Fibroblast of skin of left biceps (primary cell): Measurements from ENCODE around the gene VIP.
A peak's percentile ranks its signal among the peaks of the same experiment; 100 is the strongest.
"Not testable (repeated sequence)": the region's sequence is repeated elsewhere in the genome, so short reads cannot be mapped to it uniquely, and the experiment has no call there.

ENCODE experiments used
- DNase-seq, 2 experiments: peaks; one replicate each; pipeline ENCODE4 v3.0.0-alpha.2; 2013; ENCODE audit warnings: low read depth in 2 of 2

The VIP gene

GRCh38 chr6:152750694-152751093, at the start of gene VIP:
TSS of gene VIP (plus strand) at chr6:152750797. CDS start at chr6:152752178, 1,381 bp downstream.
- DNase-seq, result peak in 1 of 2 experiments; percentile 1

GRCh38 chr6:152701081-152701862, 49.3 kb upstream of the VIP start:
- DNase-seq, result no peak

GRCh38 chr6:152701863-152702401, 48.7 kb upstream of the VIP start:
- no peak for DNase-seq

GRCh38 chr6:152703750-152704149, 46.8 kb upstream of the VIP start:
- DNase-seq, result not testable (repeated sequence)

GRCh38 chr6:152705327-152705726, 45.3 kb upstream of the VIP start:
- no peak for DNase-seq

- no peak for DNase-seq
Measured at GRCh38 chr6:152716322-152716721, 34.3 kb upstream of the VIP start.

GRCh38 chr6:152720974-152721373, 29.6 kb upstream of the VIP start:
- DNase-seq, result no peak

GRCh38 chr6:152721956-152722355, 28.6 kb upstream of the VIP start:
- DNase-seq, result no peak

- peak; percentile 39 to 50 for DNase-seq
Measured at GRCh38 chr6:152723398-152723797, 27.2 kb upstream of the VIP start.

- no peak for DNase-seq
Measured at GRCh38 chr6:152726313-152726712, 24.3 kb upstream of the VIP start.

GRCh38 chr6:152727507-152727906, 23.1 kb upstream of the VIP start:
- DNase-seq, result no peak

- no peak for DNase-seq
Measured at GRCh38 chr6:152734630-152735029, 16.0 kb upstream of the VIP start.

GRCh38 chr6:152736687-152737273, 13.8 kb upstream of the VIP start:
- no peak for DNase-seq

GRCh38 chr6:152745509-152746171, 5.0 kb upstream of the VIP start:
- no peak for DNase-seq

- DNase-seq, result peak; percentile 36 to 51
Measured at GRCh38 chr6:152746172-152746553, 4.4 kb upstream of the VIP start.

GRCh38 chr6:152748843-152749242, 1.8 kb upstream of the VIP start:
- DNase-seq, result no peak

- DNase-seq, result no peak
Measured at GRCh38 chr6:152749336-152749735, 1.3 kb upstream of the VIP start.

GRCh38 chr6:152765331-152765730, 14.7 kb downstream of the VIP start:
- no peak for DNase-seq

- DNase-seq, result no peak
Measured at GRCh38 chr6:152769159-152769558, 18.6 kb downstream of the VIP start.

GRCh38 chr6:152769993-152770392, 19.4 kb downstream of the VIP start:
- no peak for DNase-seq

- DNase-seq, result no peak
Measured at GRCh38 chr6:152771061-152771687, 20.6 kb downstream of the VIP start.

- no peak for DNase-seq
Measured at GRCh38 chr6:152775428-152775827, 24.8 kb downstream of the VIP start.
